K562 (cell line): Measurements from ENCODE around the gene SPHK2. TPM values are rescaled to one million over a fixed set of nuclear protein-coding genes. Genes with fewer than 3 reads are reported as not detected.
A peak's percentile ranks its signal among the peaks of the same experiment; 100 is the strongest.

Experiments used
- ARHGAP35 ChIP-seq: fragments of 450-650 bp; IDR thresholded peaks from 2 replicates; pipeline ENCODE4 v1.6.1; 2018; ENCODE audit not compliant: partially characterized antibody
- BDP1 ChIP-seq: IDR thresholded peaks from 3 replicates; pipeline ENCODE4 v1.6.1; 2011; ENCODE audit not compliant: insufficient read length, insufficient read depth
- CEBPG ChIP-seq, 3 experiments: fragments of 200-800 bp in 1 of 3; sonication (Bioruptor generic) in 1 of 3; sonication (generic) in 1 of 3; formaldehyde crosslinking in 1 of 3; IDR thresholded peaks in 2 of 3; conservative IDR thresholded peaks in 1 of 3; 2 replicates each; pipeline versions ENCODE4 v1.6.1 to v1.8.0; 2016 to 2022; ENCODE audit warnings: missing compliant biosample characterization in 2 of 3, missing genetic modification characterization in 2 of 3, mild to moderate bottlenecking in 1 of 3, missing genetic modification reagents in 1 of 3
- LCOR ChIP-seq: sonication (generic); formaldehyde crosslinking; IDR thresholded peaks from 2 replicates; pipeline ENCODE4 v1.8.0; 2022; ENCODE audit warnings: mild to moderate bottlenecking, missing genetic modification reagents
- PCBP2 ChIP-seq: fragments of 200-400 bp; formaldehyde crosslinking; IDR thresholded peaks from 2 replicates; pipeline ENCODE4 v1.6.1; 2018; ENCODE audit warnings: low read length, low read depth, mild to moderate bottlenecking, moderate library complexity; ENCODE audit not compliant: poor library complexity, severe bottlenecking
- PHB ChIP-seq: fragments of 250-450 bp; sonication (Bioruptor Pico); IDR thresholded peaks from 2 replicates; pipeline ENCODE4 v1.5.0; 2021
- PPARD ChIP-seq: fragments of 250-450 bp; sonication (Bioruptor Pico); IDR thresholded peaks from 2 replicates; pipeline ENCODE4 v1.8.0; 2022; ENCODE audit warnings: inconsistent platforms, mild to moderate bottlenecking, moderate library complexity
- SREBF1 ChIP-seq: fragments of 150-350 bp; IDR thresholded peaks from 2 replicates; pipeline ENCODE4 v1.6.1; 2014; ENCODE audit warnings: antibody characterized with exemption, low read depth, low read length, borderline replicate concordance
- TCF3 ChIP-seq: sonication (generic); formaldehyde crosslinking; IDR thresholded peaks from 2 replicates; pipeline ENCODE4 v1.4.0; 2020; ENCODE audit warnings: mild to moderate bottlenecking, missing genetic modification reagents
- TEAD4 ChIP-seq, 2 experiments: sonication (generic) in 1 of 2; formaldehyde crosslinking in 1 of 2; IDR thresholded peaks; 2 replicates each; pipeline versions ENCODE4 v1.6.1 to v1.8.0; 2012 to 2022; ENCODE audit warnings: borderline replicate concordance in 1 of 2, inconsistent platforms in 1 of 2, low read length in 1 of 2, mild to moderate bottlenecking in 1 of 2, missing genetic modification reagents in 1 of 2
- ZFP1 ChIP-seq: fragments of 450-650 bp; formaldehyde crosslinking; IDR thresholded peaks from 2 replicates; pipeline ENCODE4 v1.4.0; 2020; ENCODE audit warnings: mild to moderate bottlenecking, mixed read lengths
- polyA plus RNA-seq, 8 experiments: library from polyadenylated mRNA; depleted of rRNA in 4 of 8; stranded (reverse) in 5 of 8; unstranded in 3 of 8; fragments of >200 nt; fragmentation: Nextera tagmentation in 2 of 8; fragmentation: Illumina TruSeq in 1 of 8; extraction: Ambion mirVana in 2 of 8; extraction: Trizol in 1 of 8; gene quantifications; 2 replicates each; pipeline versions ENCODE4 v1.2.1 to v1.2.3, GENCODE V29; 2011 to 2014; ENCODE audit warnings: inconsistent platforms in 1 of 8, missing spikeins in 1 of 8
- total RNA-seq, 7 experiments: library from RNA; depleted of rRNA in 6 of 7; stranded (reverse); fragments of >200 nt in 6 of 7; fragmentation: Illumina TruSeq in 2 of 7; extraction: Trizol in 2 of 7; gene quantifications; 2 replicates each; pipeline versions ENCODE4 v1.2.1 to v1.2.3, GENCODE V29; 2011 to 2021; ENCODE audit warnings: low replicate concordance in 1 of 7
- TF ChIP-seq, protein P1 (sequence below): sonication (generic); IDR thresholded peaks from 2 replicates; pipeline ENCODE4 v1.6.1; 2016
- TF ChIP-seq, protein P2 (sequence below): fragments of 250-450 bp; sonication (Bioruptor Pico); IDR thresholded peaks from 2 replicates; pipeline ENCODE4 v1.5.0; 2021
- TF ChIP-seq, protein P3 (sequence below): fragments of 450-650 bp; formaldehyde crosslinking; IDR thresholded peaks from 2 replicates; pipeline ENCODE4 v1.4.0; 2020; ENCODE audit warnings: mild to moderate bottlenecking, moderate library complexity
- TF ChIP-seq, protein P4 (sequence below): sonication (generic); formaldehyde crosslinking; IDR thresholded peaks from 2 replicates; pipeline ENCODE4 v1.9.0; 2022; ENCODE audit warnings: mild to moderate bottlenecking, missing genetic modification reagents
- TF ChIP-seq, protein P5 (sequence below): fragments of 200-800 bp; sonication (Bioruptor generic); IDR thresholded peaks from 2 replicates; pipeline ENCODE4 v1.6.1; 2017; ENCODE audit warnings: missing genetic modification characterization, missing compliant biosample characterization
- TF ChIP-seq, protein P6 (sequence below): fragments of 450-650 bp; formaldehyde crosslinking; IDR thresholded peaks from 2 replicates; pipeline ENCODE4 v1.4.0; 2022; ENCODE audit warnings: missing genetic modification characterization

Gene SPHK2
- total and polyA plus RNA-seq, 9 of the 15 experiments (the other 6 are each of a cell fraction or from before 2014, with no cell fraction given): 0.10 to 15.2 (median 2.9) TPM

DNA sequence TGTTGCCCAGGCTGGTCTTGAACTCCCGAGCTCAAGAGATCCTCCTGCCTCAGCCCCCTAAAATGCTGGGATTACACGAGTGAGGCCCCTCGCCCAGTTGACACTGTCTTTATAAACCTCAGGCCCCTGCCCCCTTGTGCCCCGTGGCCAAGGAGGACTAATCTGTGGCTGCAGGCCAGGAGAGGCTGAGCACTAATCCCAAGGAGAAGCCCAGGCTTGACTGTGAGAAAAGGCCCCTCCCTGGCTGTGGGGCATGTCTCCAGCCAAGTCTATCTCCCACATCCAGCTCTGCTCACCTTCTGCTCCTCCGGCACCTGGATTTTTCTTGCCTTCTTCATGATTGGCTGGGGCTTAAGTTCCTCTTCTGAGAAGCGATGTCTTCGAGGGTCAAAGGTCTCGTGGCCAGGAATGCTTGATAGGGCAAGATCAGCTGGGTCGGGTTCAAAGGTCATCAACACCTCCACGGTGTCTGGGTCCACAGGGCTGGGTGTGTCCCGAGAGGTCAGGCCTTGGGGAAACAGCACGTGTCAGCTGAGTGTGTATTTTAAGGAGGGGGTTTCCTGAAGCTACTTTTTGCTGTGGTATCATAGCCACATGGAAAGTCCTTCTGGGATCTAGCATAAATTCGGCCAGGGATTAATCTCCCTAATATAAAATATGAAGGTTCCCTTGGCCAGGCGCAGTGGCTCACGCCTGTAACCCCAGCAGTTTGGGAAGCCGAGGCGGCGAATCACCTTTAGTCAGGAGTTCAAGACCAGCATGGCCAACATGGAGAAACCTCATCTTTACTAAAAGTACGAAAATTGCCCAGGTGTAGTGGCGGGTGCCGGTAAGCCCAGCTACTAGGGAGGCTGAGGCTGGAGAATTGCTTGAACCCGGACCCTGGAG, 14.1 kb downstream of the SPHK2 start (continued):
- TF ChIP-seq, protein P1, sequence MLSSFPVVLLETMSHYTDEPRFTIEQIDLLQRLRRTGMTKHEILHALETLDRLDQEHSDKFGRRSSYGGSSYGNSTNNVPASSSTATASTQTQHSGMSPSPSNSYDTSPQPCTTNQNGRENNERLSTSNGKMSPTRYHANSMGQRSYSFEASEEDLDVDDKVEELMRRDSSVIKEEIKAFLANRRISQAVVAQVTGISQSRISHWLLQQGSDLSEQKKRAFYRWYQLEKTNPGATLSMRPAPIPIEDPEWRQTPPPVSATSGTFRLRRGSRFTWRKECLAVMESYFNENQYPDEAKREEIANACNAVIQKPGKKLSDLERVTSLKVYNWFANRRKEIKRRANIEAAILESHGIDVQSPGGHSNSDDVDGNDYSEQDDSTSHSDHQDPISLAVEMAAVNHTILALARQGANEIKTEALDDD: no peak
- TF ChIP-seq, protein P2, sequence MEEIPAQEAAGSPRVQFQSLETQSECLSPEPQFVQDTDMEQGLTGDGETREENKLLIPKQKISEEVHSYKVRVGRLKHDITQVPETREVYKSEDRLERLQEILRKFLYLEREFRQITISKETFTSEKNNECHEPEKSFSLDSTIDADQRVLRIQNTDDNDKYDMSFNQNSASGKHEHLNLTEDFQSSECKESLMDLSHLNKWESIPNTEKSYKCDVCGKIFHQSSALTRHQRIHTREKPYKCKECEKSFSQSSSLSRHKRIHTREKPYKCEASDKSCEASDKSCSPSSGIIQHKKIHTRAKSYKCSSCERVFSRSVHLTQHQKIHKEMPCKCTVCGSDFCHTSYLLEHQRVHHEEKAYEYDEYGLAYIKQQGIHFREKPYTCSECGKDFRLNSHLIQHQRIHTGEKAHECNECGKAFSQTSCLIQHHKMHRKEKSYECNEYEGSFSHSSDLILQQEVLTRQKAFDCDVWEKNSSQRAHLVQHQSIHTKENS: no peak
- TF ChIP-seq PHB (CRISPR knock-in tag) (no peak), PPARD (no peak), SREBF1 (no peak), TEAD4 (IDR thresholded peaks at IDR 0.05; ENCODE audit: low read length) (peak; percentile 75), TEAD4 (CRISPR knock-in tag; IDR thresholded peaks at IDR 0.05; ENCODE audit: borderline replicate concordance) (no peak), ZFP1 (CRISPR knock-in tag) (no peak), LCOR (CRISPR knock-in tag) (no peak; the same call in 1 of the 2 replicates), TCF3 (0 out of 2 replicates have a peak, but pooled peaks have one; percentile 51), PCBP2 (no peak), BDP1 (no peak), CEBPG (CRISPR knock-in tag; IDR thresholded peaks at IDR 0.05) (no peak), CEBPG (tag; conservative IDR thresholded peaks at IDR 0.05 in 1 of 2, IDR thresholded peaks at IDR 0.05 in 1 of 2) (no peak), ARHGAP35 (no peak)
- TF ChIP-seq, protein P3, sequence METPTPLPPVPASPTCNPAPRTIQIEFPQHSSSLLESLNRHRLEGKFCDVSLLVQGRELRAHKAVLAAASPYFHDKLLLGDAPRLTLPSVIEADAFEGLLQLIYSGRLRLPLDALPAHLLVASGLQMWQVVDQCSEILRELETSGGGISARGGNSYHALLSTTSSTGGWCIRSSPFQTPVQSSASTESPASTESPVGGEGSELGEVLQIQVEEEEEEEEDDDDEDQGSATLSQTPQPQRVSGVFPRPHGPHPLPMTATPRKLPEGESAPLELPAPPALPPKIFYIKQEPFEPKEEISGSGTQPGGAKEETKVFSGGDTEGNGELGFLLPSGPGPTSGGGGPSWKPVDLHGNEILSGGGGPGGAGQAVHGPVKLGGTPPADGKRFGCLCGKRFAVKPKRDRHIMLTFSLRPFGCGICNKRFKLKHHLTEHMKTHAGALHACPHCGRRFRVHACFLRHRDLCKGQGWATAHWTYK (CRISPR knock-in tag): no peak
- TF ChIP-seq, protein P4, sequence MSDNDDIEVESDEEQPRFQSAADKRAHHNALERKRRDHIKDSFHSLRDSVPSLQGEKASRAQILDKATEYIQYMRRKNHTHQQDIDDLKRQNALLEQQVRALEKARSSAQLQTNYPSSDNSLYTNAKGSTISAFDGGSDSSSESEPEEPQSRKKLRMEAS (CRISPR knock-in tag): 0 out of 2 replicates have a peak, but pooled peaks have one; percentile 53
- TF ChIP-seq, protein P5, sequence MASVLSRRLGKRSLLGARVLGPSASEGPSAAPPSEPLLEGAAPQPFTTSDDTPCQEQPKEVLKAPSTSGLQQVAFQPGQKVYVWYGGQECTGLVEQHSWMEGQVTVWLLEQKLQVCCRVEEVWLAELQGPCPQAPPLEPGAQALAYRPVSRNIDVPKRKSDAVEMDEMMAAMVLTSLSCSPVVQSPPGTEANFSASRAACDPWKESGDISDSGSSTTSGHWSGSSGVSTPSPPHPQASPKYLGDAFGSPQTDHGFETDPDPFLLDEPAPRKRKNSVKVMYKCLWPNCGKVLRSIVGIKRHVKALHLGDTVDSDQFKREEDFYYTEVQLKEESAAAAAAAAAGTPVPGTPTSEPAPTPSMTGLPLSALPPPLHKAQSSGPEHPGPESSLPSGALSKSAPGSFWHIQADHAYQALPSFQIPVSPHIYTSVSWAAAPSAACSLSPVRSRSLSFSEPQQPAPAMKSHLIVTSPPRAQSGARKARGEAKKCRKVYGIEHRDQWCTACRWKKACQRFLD (CRISPR knock-in tag): no peak; the same call in none of the 2 replicates
- TF ChIP-seq, protein P6, sequence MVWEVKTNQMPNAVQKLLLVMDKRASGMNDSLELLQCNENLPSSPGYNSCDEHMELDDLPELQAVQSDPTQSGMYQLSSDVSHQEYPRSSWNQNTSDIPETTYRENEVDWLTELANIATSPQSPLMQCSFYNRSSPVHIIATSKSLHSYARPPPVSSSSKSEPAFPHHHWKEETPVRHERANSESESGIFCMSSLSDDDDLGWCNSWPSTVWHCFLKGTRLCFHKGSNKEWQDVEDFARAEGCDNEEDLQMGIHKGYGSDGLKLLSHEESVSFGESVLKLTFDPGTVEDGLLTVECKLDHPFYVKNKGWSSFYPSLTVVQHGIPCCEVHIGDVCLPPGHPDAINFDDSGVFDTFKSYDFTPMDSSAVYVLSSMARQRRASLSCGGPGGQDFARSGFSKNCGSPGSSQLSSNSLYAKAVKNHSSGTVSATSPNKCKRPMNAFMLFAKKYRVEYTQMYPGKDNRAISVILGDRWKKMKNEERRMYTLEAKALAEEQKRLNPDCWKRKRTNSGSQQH (CRISPR knock-in tag): no peak
